Natural killer cell treated with Interleukin-12 subunit alpha and Interleukin-12 subunit beta and Interleukin-15 and Interleukin-18, amount 100 ng/mL, for 72 hours (primary cell): ENCODE measurements around the gene ARID1A. TPM values are rescaled to one million over a fixed set of nuclear protein-coding genes. Genes with fewer than 3 reads are reported as not detected.

Source experiments
- ATAC-seq, 2 donors: fragments of 150-1000 bp; cut with Tn5 transposase in 1 of 2; sonication (Bioruptor Pico), chemical (Tn5 transposase) in 1 of 2; 2 replicates each; pipeline ENCODE4 v1.10.0; 2021
- DNase-seq: peaks from one replicate; pipeline ENCODE4 v3.0.0; 2022; ENCODE audit warnings: low spot score
- H3K27ac Mint-ChIP-seq, 2 donors: 1 replicate in 1 of 2; 2 replicates in 1 of 2; pipeline ENCODE4 v1.8.0; 2022; ENCODE audit warnings: mixed read lengths in 2 of 2, mild to moderate bottlenecking in 1 of 2, moderate library complexity in 1 of 2
- H3K27me3 Mint-ChIP-seq, 2 donors: 1 replicate in 1 of 2; 2 replicates in 1 of 2; pipeline ENCODE4 v1.8.0; 2022; ENCODE audit warnings: mixed read lengths in 2 of 2
- H3K36me3 Mint-ChIP-seq: one replicate; pipeline ENCODE4 v1.8.0; 2022; ENCODE audit warnings: mixed read lengths
- H3K4me1 Mint-ChIP-seq, 2 donors: 1 replicate in 1 of 2; 2 replicates in 1 of 2; pipeline ENCODE4 v1.8.0; 2022; ENCODE audit warnings: low read depth in 2 of 2, mixed read lengths in 2 of 2, mild to moderate bottlenecking in 1 of 2
- H3K4me3 Mint-ChIP-seq: one replicate; pipeline ENCODE4 v1.8.0; 2022; ENCODE audit warnings: mixed read lengths
- H3K9me3 Mint-ChIP-seq: 2 replicates; pipeline ENCODE4 v1.8.0; 2022; ENCODE audit warnings: mixed read lengths
- total RNA-seq, 2 donors: library from RNA; stranded (reverse); gene quantifications; one replicate each; pipeline ENCODE4 v1.2.3, GENCODE V29; 2022

Gene ARID1A
- total RNA-seq, 2 donors from 2014 or later = 132 to 196 TPM

GRCh38 chr1:26771643-26772321 is 76.0 kb downstream of the ARID1A start:
- peaks cover 43% of the 10 kb centered on the region for H3K36me3 Mint-ChIP-seq
- peaks cover 32 to 39% of the 10 kb centered on the region in 2 donors for H3K4me1 Mint-ChIP-seq
- no peak for DNase-seq
- no peaks in the 10 kb centered on the region for H3K27me3 Mint-ChIP-seq
- no peaks in the 10 kb centered on the region for H3K9me3 Mint-ChIP-seq
- peak overlapping the region; percentile 72 to 74 for H3K27ac Mint-ChIP-seq
- H3K4me3 Mint-ChIP-seq = no peak overlapping the region
- ATAC-seq = peak; percentile 75 to 81

GRCh38 chr1:26772687-26773086 is 76.9 kb downstream of the ARID1A start:
- H3K27me3 Mint-ChIP-seq = no peaks in the 10 kb centered on the region
- H3K27ac Mint-ChIP-seq = peak overlapping the region; percentile 72 to 74
- no peak for ATAC-seq
- H3K9me3 Mint-ChIP-seq = no peaks in the 10 kb centered on the region
- no peak overlapping the region for H3K4me3 Mint-ChIP-seq
- no peak for DNase-seq
- H3K36me3 Mint-ChIP-seq = peaks cover 39% of the 10 kb centered on the region
- peaks cover 25 to 34% of the 10 kb centered on the region in 2 donors for H3K4me1 Mint-ChIP-seq

GRCh38 chr1:26774462-26774861 is 78.6 kb downstream of the ARID1A start:
- no peak overlapping the region for H3K27ac Mint-ChIP-seq

GRCh38 chr1:26775666-26776065 is 79.9 kb downstream of the ARID1A start:
- H3K9me3 Mint-ChIP-seq = no peaks in the 10 kb centered on the region
- H3K4me1 Mint-ChIP-seq = peaks cover 33% of the 10 kb centered on the region in 2 donors
- DNase-seq (no peak), ATAC-seq (no peak)
- no peaks in the 10 kb centered on the region for H3K27me3 Mint-ChIP-seq
- peak overlapping the region in 1 of 2 donors; percentile 54 for H3K27ac Mint-ChIP-seq
- peaks cover 37% of the 10 kb centered on the region for H3K36me3 Mint-ChIP-seq
- H3K4me3 Mint-ChIP-seq = no peak overlapping the region

More at GRCh38 chr1:26774462-26774861, 78.6 kb downstream of the ARID1A start:
- Mint-ChIP-seq H3K4me3 (no peak overlapping the region), H3K36me3 (peaks cover 37% of the 10 kb centered on the region), H3K4me1 (peaks cover 29 to 34% of the 10 kb centered on the region in 2 donors), H3K9me3 (no peaks in the 10 kb centered on the region), H3K27me3 (no peaks in the 10 kb centered on the region)
- ATAC-seq (no peak), DNase-seq (no peak)

- DNase-seq (no peak), ATAC-seq (peak in 1 of 2 donors; percentile 7)
- Mint-ChIP-seq H3K4me1 (peaks cover 41 to 42% of the 10 kb centered on the region in 2 donors), H3K36me3 (peaks cover 38% of the 10 kb centered on the region), H3K27ac (peak overlapping the region; percentile 54 to 71), H3K4me3 (no peak overlapping the region), H3K27me3 (no peaks in the 10 kb centered on the region), H3K9me3 (no peaks in the 10 kb centered on the region)
Observed at GRCh38 chr1:26779098-26779668, 83.4 kb downstream of the ARID1A start.

GRCh38 chr1:26780344-26780957 is 84.6 kb downstream of the ARID1A start:
- peaks cover 38% of the 10 kb centered on the region for H3K36me3 Mint-ChIP-seq
- peak overlapping the region; percentile 65 to 99 for H3K27ac Mint-ChIP-seq
- ATAC-seq (peak; percentile 18 to 37), DNase-seq (no peak)
- peaks cover 54 to 55% of the 10 kb centered on the region in 2 donors for H3K4me1 Mint-ChIP-seq
- no peaks in the 10 kb centered on the region for H3K9me3 Mint-ChIP-seq
- H3K27me3 Mint-ChIP-seq = no peaks in the 10 kb centered on the region
- peak overlapping the region; percentile 10 for H3K4me3 Mint-ChIP-seq

GRCh38 chr1:26781206-26781825 is 85.5 kb downstream of the ARID1A start:
- Mint-ChIP-seq H3K4me1 (peaks cover 62 to 64% of the 10 kb centered on the region in 2 donors), H3K27me3 (no peaks in the 10 kb centered on the region), H3K36me3 (peaks cover 38% of the 10 kb centered on the region), H3K4me3 (peak overlapping the region; percentile 24), H3K27ac (peak overlapping the region; percentile 65 to 99), H3K9me3 (no peaks in the 10 kb centered on the region)
- DNase-seq (no peak), ATAC-seq (peak in 1 of 2 donors; percentile 44)

- H3K4me3 Mint-ChIP-seq = peak overlapping the region; percentile 6
- peak overlapping the region; percentile 65 to 99 for H3K27ac Mint-ChIP-seq
- H3K36me3 Mint-ChIP-seq = peaks cover 38% of the 10 kb centered on the region
Observed at GRCh38 chr1:26782521-26783212, 86.9 kb downstream of the ARID1A start.

GRCh38 chr1:26783646-26784022 is 87.8 kb downstream of the ARID1A start:
- Mint-ChIP-seq H3K36me3 (peaks cover 33% of the 10 kb centered on the region), H3K9me3 (no peaks in the 10 kb centered on the region), H3K27me3 (no peaks in the 10 kb centered on the region), H3K27ac (peak overlapping the region; percentile 65 to 99), H3K4me3 (no peak overlapping the region), H3K4me1 (peaks cover 75% of the 10 kb centered on the region in 2 donors)
- no peak for ATAC-seq
- DNase-seq = no peak

More at GRCh38 chr1:26782521-26783212, 86.9 kb downstream of the ARID1A start:
- no peaks in the 10 kb centered on the region for H3K27me3 Mint-ChIP-seq
- H3K4me1 Mint-ChIP-seq = peaks cover 76% of the 10 kb centered on the region in 2 donors
- H3K9me3 Mint-ChIP-seq = no peaks in the 10 kb centered on the region
- DNase-seq (no peak), ATAC-seq (no peak)

- DNase-seq (no peak), ATAC-seq (no peak)
- Mint-ChIP-seq H3K4me3 (no peak overlapping the region), H3K9me3 (no peaks in the 10 kb centered on the region), H3K27me3 (no peaks in the 10 kb centered on the region), H3K4me1 (peaks cover 75 to 76% of the 10 kb centered on the region in 2 donors), H3K27ac (peak overlapping the region; percentile 99 to 100), H3K36me3 (peaks cover 26% of the 10 kb centered on the region)
Observed at GRCh38 chr1:26784023-26784871, 88.4 kb downstream of the ARID1A start.

- ATAC-seq (no peak), DNase-seq (no peak)
- Mint-ChIP-seq H3K9me3 (no peaks in the 10 kb centered on the region), H3K4me1 (peaks cover 76 to 77% of the 10 kb centered on the region in 2 donors), H3K27me3 (no peaks in the 10 kb centered on the region), H3K36me3 (peaks cover 22% of the 10 kb centered on the region), H3K4me3 (peak overlapping the region; percentile 94), H3K27ac (peak overlapping the region; percentile 99 to 100)
Observed at GRCh38 chr1:26784886-26785285, 89.1 kb downstream of the ARID1A start.

GRCh38 chr1:26785611-26786436 is 90.0 kb downstream of the ARID1A start:
- Mint-ChIP-seq H3K4me1 (peaks cover 81 to 85% of the 10 kb centered on the region in 2 donors), H3K27me3 (no peaks in the 10 kb centered on the region), H3K36me3 (peaks cover 22% of the 10 kb centered on the region), H3K27ac (peak overlapping the region; percentile 99 to 100), H3K4me3 (peak overlapping the region; percentile 94), H3K9me3 (no peaks in the 10 kb centered on the region)
- DNase-seq = no peak
- ATAC-seq = no peak
